ENCODE measurements around the gene UBTD1.

UBTD1 gene

GRCh38 chr10:97499561-97500296 lies 1.0 kb downstream of the UBTD1 start:
- Mint-ChIP-seq H3K27ac (no peak overlapping the region), H3K4me1 (peaks cover 44% of the 10 kb centered on the region), H3K36me3 (no peaks in the 10 kb centered on the region), H3K27me3 (peaks cover 8% of the 10 kb centered on the region), H3K9me3 (no peaks in the 10 kb centered on the region), H3K4me3 (peak overlapping the region; percentile 42)

- Mint-ChIP-seq H3K4me1 (peaks cover 39% of the 10 kb centered on the region), H3K9me3 (no peaks in the 10 kb centered on the region), H3K27me3 (peaks cover 8% of the 10 kb centered on the region), H3K36me3 (no peaks in the 10 kb centered on the region), H3K4me3 (peak overlapping the region; percentile 42), H3K27ac (no peak overlapping the region)
These were observed 1.5 kb downstream of the UBTD1 start for GRCh38 chr10:97500297-97500575.

- Mint-ChIP-seq H3K4me3 (no peak overlapping the region), H3K36me3 (no peaks in the 10 kb centered on the region), H3K27ac (no peak overlapping the region), H3K9me3 (no peaks in the 10 kb centered on the region), H3K4me1 (peaks cover 13% of the 10 kb centered on the region), H3K27me3 (peaks cover 8% of the 10 kb centered on the region)
These were observed 4.2 kb downstream of the UBTD1 start for GRCh38 chr10:97502916-97503315.

- no peaks in the 10 kb centered on the region for H3K9me3 Mint-ChIP-seq
- H3K36me3 Mint-ChIP-seq, result no peaks in the 10 kb centered on the region
- no peak overlapping the region for H3K4me3 Mint-ChIP-seq
- peaks cover 8% of the 10 kb centered on the region for H3K27me3 Mint-ChIP-seq
- H3K4me1 Mint-ChIP-seq, result peaks cover 13% of the 10 kb centered on the region
- H3K27ac Mint-ChIP-seq, result no peak overlapping the region
These were observed 4.7 kb downstream of the UBTD1 start for GRCh38 chr10:97503406-97503805.

GRCh38 chr10:97505152-97505551 lies 6.4 kb downstream of the UBTD1 start:
- Mint-ChIP-seq H3K4me1 (peaks cover 8% of the 10 kb centered on the region), H3K9me3 (no peaks in the 10 kb centered on the region), H3K4me3 (no peak overlapping the region), H3K36me3 (no peaks in the 10 kb centered on the region), H3K27ac (no peak overlapping the region), H3K27me3 (peaks cover 8% of the 10 kb centered on the region)

GRCh38 chr10:97506199-97506991 lies 7.7 kb downstream of the UBTD1 start:
- Mint-ChIP-seq H3K4me1 (no peaks in the 10 kb centered on the region), H3K36me3 (no peaks in the 10 kb centered on the region), H3K4me3 (no peak overlapping the region), H3K27ac (no peak overlapping the region), H3K27me3 (peaks cover 4% of the 10 kb centered on the region), H3K9me3 (no peaks in the 10 kb centered on the region)

GRCh38 chr10:97508342-97508741 lies 9.6 kb downstream of the UBTD1 start:
- no peaks in the 10 kb centered on the region for H3K9me3 Mint-ChIP-seq
- no peak overlapping the region for H3K4me3 Mint-ChIP-seq
- no peaks in the 10 kb centered on the region for H3K36me3 Mint-ChIP-seq
- no peak overlapping the region for H3K27ac Mint-ChIP-seq
- no peaks in the 10 kb centered on the region for H3K4me1 Mint-ChIP-seq
- H3K27me3 Mint-ChIP-seq, result no peaks in the 10 kb centered on the region

GRCh38 chr10:97509120-97509680 lies 10.5 kb downstream of the UBTD1 start:
- no peaks in the 10 kb centered on the region for H3K27me3 Mint-ChIP-seq
- H3K4me3 Mint-ChIP-seq, result no peak overlapping the region
- no peaks in the 10 kb centered on the region for H3K36me3 Mint-ChIP-seq
- no peaks in the 10 kb centered on the region for H3K4me1 Mint-ChIP-seq
- H3K9me3 Mint-ChIP-seq, result no peaks in the 10 kb centered on the region
- no peak overlapping the region for H3K27ac Mint-ChIP-seq

- Mint-ChIP-seq H3K27me3 (no peaks in the 10 kb centered on the region), H3K4me1 (no peaks in the 10 kb centered on the region), H3K9me3 (no peaks in the 10 kb centered on the region), H3K4me3 (no peak overlapping the region), H3K27ac (no peak overlapping the region), H3K36me3 (no peaks in the 10 kb centered on the region)
These were observed 12.0 kb downstream of the UBTD1 start for GRCh38 chr10:97510686-97511085.

GRCh38 chr10:97511711-97512440 lies 13.2 kb downstream of the UBTD1 start:
- Mint-ChIP-seq H3K4me1 (no peaks in the 10 kb centered on the region), H3K27ac (no peak overlapping the region), H3K27me3 (no peaks in the 10 kb centered on the region)

GRCh38 chr10:97512993-97513392 lies 14.3 kb downstream of the UBTD1 start:
- no peak overlapping the region for H3K4me3 Mint-ChIP-seq
- H3K27me3 Mint-ChIP-seq, result no peaks in the 10 kb centered on the region
- H3K36me3 Mint-ChIP-seq, result no peaks in the 10 kb centered on the region
- H3K4me1 Mint-ChIP-seq, result no peaks in the 10 kb centered on the region
- H3K9me3 Mint-ChIP-seq, result no peaks in the 10 kb centered on the region
- no peak overlapping the region for H3K27ac Mint-ChIP-seq

More at GRCh38 chr10:97511711-97512440, 13.2 kb downstream of the UBTD1 start:
- H3K4me3 Mint-ChIP-seq, result no peak overlapping the region
- no peaks in the 10 kb centered on the region for H3K36me3 Mint-ChIP-seq
- no peaks in the 10 kb centered on the region for H3K9me3 Mint-ChIP-seq

- H3K4me1 Mint-ChIP-seq, result no peaks in the 10 kb centered on the region
- H3K27me3 Mint-ChIP-seq, result no peaks in the 10 kb centered on the region
- no peak overlapping the region for H3K4me3 Mint-ChIP-seq
- no peak overlapping the region for H3K27ac Mint-ChIP-seq
- no peaks in the 10 kb centered on the region for H3K9me3 Mint-ChIP-seq
- H3K36me3 Mint-ChIP-seq, result no peaks in the 10 kb centered on the region
These were observed 15.6 kb downstream of the UBTD1 start for GRCh38 chr10:97514344-97514743.

- no peaks in the 10 kb centered on the region for H3K4me1 Mint-ChIP-seq
- H3K36me3 Mint-ChIP-seq, result no peaks in the 10 kb centered on the region
These were observed 16.7 kb downstream of the UBTD1 start for GRCh38 chr10:97515271-97515978.

GRCh38 chr10:97517096-97517750 lies 18.5 kb downstream of the UBTD1 start:
- no peak overlapping the region for H3K4me3 Mint-ChIP-seq
- H3K27ac Mint-ChIP-seq, result no peak overlapping the region
- no peaks in the 10 kb centered on the region for H3K4me1 Mint-ChIP-seq
- no peaks in the 10 kb centered on the region for H3K9me3 Mint-ChIP-seq
- no peaks in the 10 kb centered on the region for H3K36me3 Mint-ChIP-seq
- no peaks in the 10 kb centered on the region for H3K27me3 Mint-ChIP-seq

More at GRCh38 chr10:97515271-97515978, 16.7 kb downstream of the UBTD1 start:
- no peaks in the 10 kb centered on the region for H3K9me3 Mint-ChIP-seq
- no peaks in the 10 kb centered on the region for H3K27me3 Mint-ChIP-seq
- no peak overlapping the region for H3K27ac Mint-ChIP-seq
- H3K4me3 Mint-ChIP-seq, result no peak overlapping the region

- no peaks in the 10 kb centered on the region for H3K4me1 Mint-ChIP-seq
- no peak overlapping the region for H3K4me3 Mint-ChIP-seq
- no peaks in the 10 kb centered on the region for H3K9me3 Mint-ChIP-seq
- no peak overlapping the region for H3K27ac Mint-ChIP-seq
- H3K36me3 Mint-ChIP-seq, result no peaks in the 10 kb centered on the region
- no peaks in the 10 kb centered on the region for H3K27me3 Mint-ChIP-seq
These were observed 19.1 kb downstream of the UBTD1 start for GRCh38 chr10:97517778-97518300.

Measured in activated naive CD4-positive, alpha-beta T cell treated with anti-CD3 and anti-CD28 coated beads, Interleukin-2, amount 50 U/mL, for 24 hours (primary cell).